Gastrocnemius medialis (tissue), 4 donors: Measurements from ENCODE around the gene AP1S3. TPM values are rescaled to one million over a fixed set of nuclear protein-coding genes. Genes with fewer than 3 reads are reported as not detected.

Experiments used
- ATAC-seq, 2 donors: fragments of 150-250 bp; one replicate each; pipeline ENCODE4 v1.9.1; 2016
- DNase-seq, 2 donors: peaks; one replicate each; pipeline ENCODE4 v3.0.0-alpha.2; 2019
- H3K27ac ChIP-seq, 4 donors: fragments of 200-600 bp; sonication (generic); 1 replicate in 1 of 4; 2 replicates in 3 of 4; pipeline ENCODE4 v1.5.1; 2016 to 2018; ENCODE audit warnings: mild to moderate bottlenecking in 2 of 4, moderate library complexity in 1 of 4
- H3K27me3 ChIP-seq, 3 donors: fragments of 200-600 bp; sonication (generic) in 2 of 3; 1 replicate in 1 of 3; 2 replicates in 2 of 3; pipeline versions ENCODE4 v1.5.1 to v1.6.0; 2016 to 2019; ENCODE audit warnings: mild to moderate bottlenecking in 1 of 3, moderate library complexity in 1 of 3
- H3K36me3 ChIP-seq, 2 donors: fragments of 200-600 bp; sonication (generic) in 1 of 2; one replicate each; pipeline ENCODE4 v1.5.1; 2017 to 2018
- H3K4me1 ChIP-seq, 2 donors: fragments of 200-600 bp; sonication (generic) in 1 of 2; one replicate each; pipeline ENCODE4 v1.5.1; 2016 to 2017; ENCODE audit warnings: mild to moderate bottlenecking in 2 of 2
- H3K4me3 ChIP-seq, 4 donors: fragments of 200-600 bp; sonication (generic) in 3 of 4; 1 replicate in 1 of 4; 2 replicates in 3 of 4; pipeline ENCODE4 v1.5.1; 2016 to 2019; ENCODE audit warnings: mild to moderate bottlenecking in 2 of 4
- H3K9me3 ChIP-seq, 3 donors: fragments of 200-600 bp; sonication (generic) in 2 of 3; 1 replicate in 1 of 3; 2 replicates in 2 of 3; pipeline ENCODE4 v1.5.1; 2016 to 2019
- CTCF ChIP-seq, 5 experiments: fragments of 450-650 bp in 3 of 5; fragments of 200-600 bp in 2 of 5; sonication (generic) in 2 of 5; IDR thresholded peaks in 4 of 5; conservative IDR thresholded peaks in 1 of 5; 1 replicate in 4 of 5; 2 replicates in 1 of 5; pipeline ENCODE4 v1.5.1; 2016 to 2019; ENCODE audit warnings: antibody characterized with exemption in 5 of 5, mild to moderate bottlenecking in 3 of 5, moderate library complexity in 3 of 5
- POLR2A ChIP-seq, 2 donors: fragments of 450-650 bp; IDR thresholded peaks; one replicate each; pipeline ENCODE4 v1.6.1; 2017; ENCODE audit warnings: antibody characterized with exemption in 2 of 2, mild to moderate bottlenecking in 2 of 2, moderate library complexity in 2 of 2
- in situ Hi-C, 4 donors: fragments of 200-750 bp; cut with MboI; loops; one replicate each; pipeline versions ENCODE4 v1.15.0 to v1.8.0; 2017; ENCODE audit warnings: low sequenced_read_pairs in 4 of 4
- intact Hi-C: fragments of 100-400 bp; cut with DNase I; formaldehyde crosslinking; loops from one replicate; pipeline ENCODE4 v1.15.1; 2023; ENCODE audit warnings: low total_unique reads
- total RNA-seq, 4 donors: library from RNA; depleted of rRNA; stranded (reverse); fragments of >200 nt; gene quantifications; one replicate each; pipeline versions ENCODE4 v1.1.0 to v1.2.3, GENCODE V29; 2016

AP1S3 gene
- total RNA-seq, 4 donors from 2014 or later: 0.20 TPM; not detected in 3

GRCh38 chr2:223852281-223852795 lies 15.0 kb upstream of the AP1S3 start:
- no peak for TF ChIP-seq POLR2A (IDR thresholded peaks at IDR 0.05)
- TF ChIP-seq CTCF (IDR thresholded peaks at IDR 0.05 in 4 of 5, conservative IDR thresholded peaks at IDR 0.05 in 1 of 5): no peak
- no peak for ATAC-seq
- DNase-seq: no peak
- in situ Hi-C loops (no loop called here), intact Hi-C loops (no loop called here)
- H3K27me3 ChIP-seq: no peaks in the 10 kb centered on the region
- no peak overlapping the region for H3K27ac ChIP-seq
- no peaks in the 10 kb centered on the region for H3K4me1 ChIP-seq
- H3K9me3 ChIP-seq: no peaks in the 10 kb centered on the region
- no peaks in the 10 kb centered on the region for H3K36me3 ChIP-seq
- no peak overlapping the region for H3K4me3 ChIP-seq

- Histone ChIP-seq H3K27me3 (no peaks in the 10 kb centered on the region), H3K36me3 (no peaks in the 10 kb centered on the region), H3K27ac (no peak overlapping the region), H3K4me3 (no peak overlapping the region), H3K9me3 (no peaks in the 10 kb centered on the region), H3K4me1 (no peaks in the 10 kb centered on the region)
- no peak for TF ChIP-seq POLR2A (IDR thresholded peaks at IDR 0.05)
- ATAC-seq (no peak), DNase-seq (no peak)
- in situ Hi-C loops: no loop called here
- intact Hi-C loops: no loop called here
These were observed 10.0 kb upstream of the AP1S3 start for GRCh38 chr2:223847410-223847809.

GRCh38 chr2:223846515-223846914 lies 9.1 kb upstream of the AP1S3 start:
- in situ Hi-C loops: no loop called here
- intact Hi-C loops: no loop called here
- H3K4me3 ChIP-seq: no peak overlapping the region
- no peaks in the 10 kb centered on the region for H3K9me3 ChIP-seq
- no peak overlapping the region for H3K27ac ChIP-seq
- no peaks in the 10 kb centered on the region for H3K27me3 ChIP-seq
- H3K36me3 ChIP-seq: no peaks in the 10 kb centered on the region
- H3K4me1 ChIP-seq: no peaks in the 10 kb centered on the region
- TF ChIP-seq POLR2A (IDR thresholded peaks at IDR 0.05) (no peak), CTCF (IDR thresholded peaks at IDR 0.05 in 4 of 5, conservative IDR thresholded peaks at IDR 0.05 in 1 of 5) (no peak)
- ATAC-seq (no peak), DNase-seq (no peak)

GRCh38 chr2:223841436-223842190 lies 4.2 kb upstream of the AP1S3 start:
- Histone ChIP-seq H3K27ac (no peak overlapping the region), H3K4me3 (no peak overlapping the region), H3K9me3 (no peaks in the 10 kb centered on the region), H3K36me3 (no peaks in the 10 kb centered on the region), H3K27me3 (peaks cover 0 to 2% (median 0%) of the 10 kb centered on the region in 3 donors), H3K4me1 (peaks cover 4% of the 10 kb centered on the region in 2 donors)
- TF ChIP-seq CTCF (IDR thresholded peaks at IDR 0.05 in 4 of 5, conservative IDR thresholded peaks at IDR 0.05 in 1 of 5) (no peak), POLR2A (IDR thresholded peaks at IDR 0.05) (no peak)
- in situ Hi-C loops (no loop called here), intact Hi-C loops (no loop called here)
- ATAC-seq: no peak
- DNase-seq: no peak

GRCh38 chr2:223835701-223836532 lies 1.5 kb downstream of the AP1S3 start:
- in situ Hi-C loops (no loop called here), intact Hi-C loops (no loop called here)
- Histone ChIP-seq H3K27ac (no peak overlapping the region), H3K4me1 (peaks cover 4 to 7% of the 10 kb centered on the region in 2 donors), H3K27me3 (peaks cover 0 to 7% (median 4%) of the 10 kb centered on the region in 3 donors), H3K4me3 (no peak overlapping the region), H3K9me3 (no peaks in the 10 kb centered on the region), H3K36me3 (no peaks in the 10 kb centered on the region)
- TF ChIP-seq CTCF (IDR thresholded peaks at IDR 0.05 in 4 of 5, conservative IDR thresholded peaks at IDR 0.05 in 1 of 5) (no peak), POLR2A (IDR thresholded peaks at IDR 0.05) (no peak)
- ATAC-seq: no peak
- no peak for DNase-seq
